ENCODE data around the gene MCF2L. TPM values are rescaled to one million over a fixed set of nuclear protein-coding genes. Genes with fewer than 3 reads are reported as not detected.

MCF2L gene
- total RNA-seq, 2 donors from 2014 or later, result 48.0 to 49.9 TPM

DNA sequence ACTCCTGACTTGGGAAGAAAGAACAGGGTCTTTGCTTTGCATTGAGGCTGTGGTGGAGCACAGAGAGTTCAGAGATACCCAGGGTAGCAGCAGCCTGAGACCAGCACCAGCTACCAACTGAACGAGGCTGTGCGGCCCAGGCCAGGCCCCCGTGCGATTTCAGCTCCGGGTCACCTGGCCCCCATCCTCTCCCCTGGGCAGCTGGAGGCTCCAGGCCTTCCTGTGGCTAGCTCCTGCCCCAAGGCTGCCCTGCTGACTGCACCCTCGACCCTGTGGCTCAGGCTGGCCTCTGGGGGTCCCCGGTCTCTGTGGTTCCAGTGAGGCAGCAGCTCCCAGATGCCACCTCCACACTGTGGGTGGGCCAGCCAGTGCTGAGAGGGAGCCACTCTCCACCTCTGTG, 52.8 kb downstream of the MCF2L start:
- Mint-ChIP-seq H3K4me1 (peaks cover 23% of the 10 kb centered on the region), H3K27ac (no peak overlapping the region), H3K36me3 (ENCODE audit: low read depth) (peaks cover 10% of the 10 kb centered on the region), H3K27me3 (ENCODE audit: insufficient read depth) (no peaks in the 10 kb centered on the region), H3K9me3 (no peaks in the 10 kb centered on the region), H3K4me3 (no peak overlapping the region)
- TF ChIP-seq, protein P1, sequence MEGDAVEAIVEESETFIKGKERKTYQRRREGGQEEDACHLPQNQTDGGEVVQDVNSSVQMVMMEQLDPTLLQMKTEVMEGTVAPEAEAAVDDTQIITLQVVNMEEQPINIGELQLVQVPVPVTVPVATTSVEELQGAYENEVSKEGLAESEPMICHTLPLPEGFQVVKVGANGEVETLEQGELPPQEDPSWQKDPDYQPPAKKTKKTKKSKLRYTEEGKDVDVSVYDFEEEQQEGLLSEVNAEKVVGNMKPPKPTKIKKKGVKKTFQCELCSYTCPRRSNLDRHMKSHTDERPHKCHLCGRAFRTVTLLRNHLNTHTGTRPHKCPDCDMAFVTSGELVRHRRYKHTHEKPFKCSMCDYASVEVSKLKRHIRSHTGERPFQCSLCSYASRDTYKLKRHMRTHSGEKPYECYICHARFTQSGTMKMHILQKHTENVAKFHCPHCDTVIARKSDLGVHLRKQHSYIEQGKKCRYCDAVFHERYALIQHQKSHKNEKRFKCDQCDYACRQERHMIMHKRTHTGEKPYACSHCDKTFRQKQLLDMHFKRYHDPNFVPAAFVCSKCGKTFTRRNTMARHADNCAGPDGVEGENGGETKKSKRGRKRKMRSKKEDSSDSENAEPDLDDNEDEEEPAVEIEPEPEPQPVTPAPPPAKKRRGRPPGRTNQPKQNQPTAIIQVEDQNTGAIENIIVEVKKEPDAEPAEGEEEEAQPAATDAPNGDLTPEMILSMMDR (conservative IDR thresholded peaks at IDR 0.05), result no peak
- Histone ChIP-seq H3K9me3 (ENCODE audit: control insufficient read depth, low read length) (no peaks in the 10 kb centered on the region), H3K4me1 (ENCODE audit: control insufficient read depth, insufficient read depth, low read length) (peaks cover 14% of the 10 kb centered on the region), H3K27me3 (ENCODE audit: control insufficient read depth, insufficient read depth, low read length, poor library complexity, severe bottlenecking) (no peaks in the 10 kb centered on the region), H3K27ac (ENCODE audit: low read depth, low read length) (no peak overlapping the region), H3K36me3 (ENCODE audit: control insufficient read depth, insufficient read depth, low read length) (peaks cover 6% of the 10 kb centered on the region), H3K9ac (ENCODE audit: extremely low read depth, low read length, poor library complexity, severe bottlenecking) (no peak overlapping the region), H3K4me3 (ENCODE audit: low read length) (no peak overlapping the region)
- no peak for DNase-seq
- 94 to 95% methylated on average over 4 to 7 of the region's 7 CpGs for WGBS, 2 experiments (ENCODE audit: insufficient coverage in 1 of 2, insufficient read length in 1 of 2)

DNA sequence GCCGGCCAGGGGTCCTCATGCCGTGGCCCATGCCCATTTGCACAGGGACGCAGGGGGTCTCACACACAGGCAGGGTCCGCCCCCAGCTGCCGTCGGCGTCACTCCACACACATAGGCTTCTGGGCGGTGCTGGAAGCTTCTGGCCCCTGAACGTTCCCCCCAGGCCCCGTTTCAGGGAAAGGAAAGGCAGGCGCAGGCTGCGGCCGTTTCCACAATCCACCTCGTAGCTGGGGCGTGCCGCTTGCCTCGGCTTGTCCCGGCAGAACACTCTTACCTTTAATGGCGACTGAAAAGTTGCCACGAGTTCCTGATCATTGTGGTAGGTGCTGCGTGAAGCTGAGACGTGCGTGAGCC, 53.4 kb downstream of the MCF2L start:
- Histone ChIP-seq H3K36me3 (ENCODE audit: control insufficient read depth, insufficient read depth, low read length) (peaks cover 6% of the 10 kb centered on the region), H3K9me3 (ENCODE audit: control insufficient read depth, low read length) (no peaks in the 10 kb centered on the region), H3K27ac (ENCODE audit: low read depth, low read length) (peak overlapping the region; percentile 96), H3K9ac (ENCODE audit: extremely low read depth, low read length, poor library complexity, severe bottlenecking) (peak overlapping the region; percentile 39), H3K4me1 (ENCODE audit: control insufficient read depth, insufficient read depth, low read length) (peaks cover 14% of the 10 kb centered on the region), H3K27me3 (ENCODE audit: control insufficient read depth, insufficient read depth, low read length, poor library complexity, severe bottlenecking) (no peaks in the 10 kb centered on the region), H3K4me3 (ENCODE audit: low read length) (no peak overlapping the region)
- peaks cover 6% of the 10 kb centered on the region for H3K36me3 Mint-ChIP-seq (ENCODE audit: low read depth)
- no peaks in the 10 kb centered on the region for H3K27me3 Mint-ChIP-seq (ENCODE audit: insufficient read depth)
- TF ChIP-seq, protein P1 (conservative IDR thresholded peaks at IDR 0.05), result no peak
- DNase-seq, result no peak
- peak overlapping the region; percentile 96 for H3K27ac Mint-ChIP-seq
- H3K4me1 Mint-ChIP-seq, result peaks cover 23% of the 10 kb centered on the region
- WGBS, 2 experiments (ENCODE audit: insufficient coverage in 1 of 2, insufficient read length in 1 of 2), result 47 to 68% methylated on average over 10 to 23 of the region's 23 CpGs
- H3K9me3 Mint-ChIP-seq, result no peaks in the 10 kb centered on the region
- H3K4me3 Mint-ChIP-seq, result peak overlapping the region; percentile 38

DNA sequence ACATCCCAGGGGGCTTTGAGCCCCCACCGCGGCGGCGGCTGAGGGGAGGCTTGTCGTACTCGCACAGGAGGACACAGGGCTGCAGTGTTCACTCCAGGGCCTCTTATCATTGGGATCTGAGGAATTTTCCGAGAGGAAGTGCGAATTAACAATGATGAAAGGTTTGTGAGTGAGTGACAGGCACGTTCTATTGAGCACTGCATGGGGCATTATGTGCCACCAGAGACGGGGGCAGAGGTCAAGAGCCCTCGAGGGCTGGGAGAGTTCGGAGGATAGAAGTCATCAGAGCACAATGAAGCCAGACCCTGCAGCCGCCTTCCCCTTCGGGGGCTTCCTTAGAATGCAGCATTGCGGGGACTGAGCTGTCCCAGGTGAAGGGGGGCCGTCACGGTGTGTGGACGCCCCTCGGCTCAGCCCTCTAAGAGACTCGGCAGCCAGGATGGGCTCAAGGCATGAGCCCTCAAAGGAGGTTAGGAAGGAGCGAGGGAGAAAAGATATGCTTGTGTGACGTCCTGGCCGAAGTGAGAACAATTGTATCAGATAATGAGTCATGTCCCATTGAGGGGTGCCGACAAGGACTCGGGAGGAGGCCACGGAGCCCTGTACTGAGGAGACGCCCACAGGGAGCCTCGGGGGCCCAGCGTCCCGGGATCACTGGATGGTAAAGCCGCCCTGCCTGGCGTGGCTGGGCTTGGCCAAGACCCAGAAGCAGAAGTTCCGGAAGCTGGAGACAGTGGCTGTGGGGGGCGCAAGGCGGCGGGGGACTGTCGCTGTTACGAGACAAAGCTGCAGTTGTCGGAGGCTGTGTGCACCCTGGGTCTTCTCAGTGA, 53.9 kb downstream of the MCF2L start:
- peak; percentile 78 for DNase-seq
- H3K27ac Mint-ChIP-seq, result peak overlapping the region; percentile 96
- Histone ChIP-seq H3K9ac (ENCODE audit: extremely low read depth, low read length, poor library complexity, severe bottlenecking) (peak overlapping the region; percentile 39), H3K27me3 (ENCODE audit: control insufficient read depth, insufficient read depth, low read length, poor library complexity, severe bottlenecking) (no peaks in the 10 kb centered on the region), H3K27ac (ENCODE audit: low read depth, low read length) (peak overlapping the region; percentile 96), H3K36me3 (ENCODE audit: control insufficient read depth, insufficient read depth, low read length) (peaks cover 6% of the 10 kb centered on the region), H3K4me1 (ENCODE audit: control insufficient read depth, insufficient read depth, low read length) (peaks cover 14% of the 10 kb centered on the region), H3K4me3 (ENCODE audit: low read length) (no peak overlapping the region), H3K9me3 (ENCODE audit: control insufficient read depth, low read length) (no peaks in the 10 kb centered on the region)
- WGBS, 2 experiments (ENCODE audit: insufficient coverage in 1 of 2, insufficient read length in 1 of 2), result 29 to 48% methylated on average over 16 to 39 of the region's 39 CpGs
- H3K4me3 Mint-ChIP-seq, result peak overlapping the region; percentile 38
- no peaks in the 10 kb centered on the region for H3K27me3 Mint-ChIP-seq (ENCODE audit: insufficient read depth)
- TF ChIP-seq, protein P1 (conservative IDR thresholded peaks at IDR 0.05), result no peak
- no peaks in the 10 kb centered on the region for H3K9me3 Mint-ChIP-seq
- H3K36me3 Mint-ChIP-seq (ENCODE audit: low read depth), result peaks cover under 1% of the 10 kb centered on the region
- H3K4me1 Mint-ChIP-seq, result peaks cover 23% of the 10 kb centered on the region
